ENCODE data around the gene RBBP7.

RBBP7 gene
- total RNA-seq, result 114 to 122 reads per million in 2 experiments

- DNase-seq (ENCODE audit: low read depth), result peak; percentile 94
Measured at GRCh38 chrX:16870095-16870861, at the start of gene RBBP7. Gene RBBP7 (minus strand): TSS chrX:16870362. CDS start chrX:16870053, 309 bp downstream.

- no peak for DNase-seq (ENCODE audit: low read depth)
Measured at GRCh38 chrX:16918979-16919378, 48.8 kb upstream of the RBBP7 start.

GRCh38 chrX:16917120-16917519 is 47.0 kb upstream of the RBBP7 start:
- DNase-seq (ENCODE audit: low read depth), result no peak

GRCh38 chrX:16916561-16916960 is 46.4 kb upstream of the RBBP7 start:
- no peak for DNase-seq (ENCODE audit: low read depth)

GRCh38 chrX:16914058-16914457 is 43.9 kb upstream of the RBBP7 start:
- DNase-seq (ENCODE audit: low read depth), result no peak

GRCh38 chrX:16910376-16910775 is 40.2 kb upstream of the RBBP7 start:
- DNase-seq (ENCODE audit: low read depth), result no peak

GRCh38 chrX:16903274-16904022 is 33.3 kb upstream of the RBBP7 start:
- no peak for DNase-seq (ENCODE audit: low read depth)

GRCh38 chrX:16897445-16897844 is 27.3 kb upstream of the RBBP7 start:
- DNase-seq (ENCODE audit: low read depth), result no peak

- DNase-seq (ENCODE audit: low read depth), result peak; percentile 41
Measured at GRCh38 chrX:16892504-16893362, 22.6 kb upstream of the RBBP7 start.

GRCh38 chrX:16885628-16886027 is 15.5 kb upstream of the RBBP7 start:
- DNase-seq (ENCODE audit: low read depth), result no peak

- no peak for DNase-seq (ENCODE audit: low read depth)
Measured at GRCh38 chrX:16883487-16883804, 13.3 kb upstream of the RBBP7 start.

- DNase-seq (ENCODE audit: low read depth), result peak; percentile 59
Measured at GRCh38 chrX:16882702-16883486, 12.7 kb upstream of the RBBP7 start.

- no peak for DNase-seq (ENCODE audit: low read depth)
Measured at GRCh38 chrX:16882169-16882568, 12.0 kb upstream of the RBBP7 start.

- DNase-seq (ENCODE audit: low read depth), result no peak
Measured at GRCh38 chrX:16876696-16877095, 6.5 kb upstream of the RBBP7 start.

GRCh38 chrX:16874458-16875095 is 4.4 kb upstream of the RBBP7 start:
- DNase-seq (ENCODE audit: low read depth), result no peak

GRCh38 chrX:16873106-16873505 is 2.9 kb upstream of the RBBP7 start:
- DNase-seq (ENCODE audit: low read depth), result no peak

- peak; percentile 19 for DNase-seq (ENCODE audit: low read depth)
Measured at GRCh38 chrX:16870862-16871815, 977 bp upstream of the RBBP7 start.

- DNase-seq (ENCODE audit: low read depth), result peak; percentile 22
Measured at GRCh38 chrX:16869393-16870094, 618 bp downstream of the RBBP7 start.

- no peak for DNase-seq (ENCODE audit: low read depth)
Measured at GRCh38 chrX:16868920-16869319, 1.2 kb downstream of the RBBP7 start.

All from T follicular helper cell (primary cell).